D721Med (cell line): ENCODE data around the gene RALGAPA2.

ENCODE experiments used
- DNase-seq: peaks from one replicate; pipeline ENCODE4 v3.0.0; 2011; ENCODE audit warnings: low spot score; ENCODE audit not compliant: insufficient read length
- FAIRE-seq: peaks from 2 replicates; lab custom pipeline; 2011; peaks lifted over from hg19 to GRCh38; lab: Jason Lieb, UNC
- TF ChIP-seq, protein P1 (sequence below): IDR thresholded peaks from 2 replicates; pipeline ENCODE4 v1.5.1; 2012; ENCODE audit warnings: mild to moderate bottlenecking, control low read depth; ENCODE audit not compliant: insufficient read depth; ENCODE audit errors: missing control alignments

Gene RALGAPA2

GRCh38 chr20:20747298-20747697 is 34.9 kb upstream of the RALGAPA2 start:
- TF ChIP-seq, protein P1, sequence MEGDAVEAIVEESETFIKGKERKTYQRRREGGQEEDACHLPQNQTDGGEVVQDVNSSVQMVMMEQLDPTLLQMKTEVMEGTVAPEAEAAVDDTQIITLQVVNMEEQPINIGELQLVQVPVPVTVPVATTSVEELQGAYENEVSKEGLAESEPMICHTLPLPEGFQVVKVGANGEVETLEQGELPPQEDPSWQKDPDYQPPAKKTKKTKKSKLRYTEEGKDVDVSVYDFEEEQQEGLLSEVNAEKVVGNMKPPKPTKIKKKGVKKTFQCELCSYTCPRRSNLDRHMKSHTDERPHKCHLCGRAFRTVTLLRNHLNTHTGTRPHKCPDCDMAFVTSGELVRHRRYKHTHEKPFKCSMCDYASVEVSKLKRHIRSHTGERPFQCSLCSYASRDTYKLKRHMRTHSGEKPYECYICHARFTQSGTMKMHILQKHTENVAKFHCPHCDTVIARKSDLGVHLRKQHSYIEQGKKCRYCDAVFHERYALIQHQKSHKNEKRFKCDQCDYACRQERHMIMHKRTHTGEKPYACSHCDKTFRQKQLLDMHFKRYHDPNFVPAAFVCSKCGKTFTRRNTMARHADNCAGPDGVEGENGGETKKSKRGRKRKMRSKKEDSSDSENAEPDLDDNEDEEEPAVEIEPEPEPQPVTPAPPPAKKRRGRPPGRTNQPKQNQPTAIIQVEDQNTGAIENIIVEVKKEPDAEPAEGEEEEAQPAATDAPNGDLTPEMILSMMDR = no peak
- no peak for DNase-seq
- FAIRE-seq = no peak

DNA sequence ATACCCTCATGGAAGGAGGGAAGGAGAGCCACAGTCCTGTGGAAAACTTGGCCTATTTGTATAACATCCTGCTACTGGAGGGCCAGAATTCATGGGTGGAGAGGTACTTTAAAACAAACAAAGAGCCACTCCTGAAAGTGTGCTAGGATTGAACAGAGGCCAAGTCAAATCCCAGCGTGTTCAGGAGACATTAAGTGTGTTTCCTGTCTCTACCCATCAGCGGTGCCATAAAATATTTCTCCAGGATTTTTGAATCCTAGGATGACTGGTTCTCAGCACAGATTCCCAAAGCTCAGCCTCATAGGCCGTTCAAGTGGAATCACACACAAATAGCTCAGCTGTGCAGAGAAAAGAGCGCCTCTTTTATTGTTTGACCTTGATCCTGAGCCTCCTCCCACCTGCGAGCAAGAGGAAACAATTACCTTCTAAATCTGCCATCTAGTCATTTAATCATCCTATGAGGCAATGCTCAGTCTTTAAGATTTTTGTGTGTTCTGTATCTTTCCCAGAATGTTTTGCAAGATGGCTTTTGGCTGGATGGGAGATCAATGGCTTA is 31.8 kb upstream of the RALGAPA2 start:
- TF ChIP-seq, protein P1 = no peak
- FAIRE-seq = no peak

DNA sequence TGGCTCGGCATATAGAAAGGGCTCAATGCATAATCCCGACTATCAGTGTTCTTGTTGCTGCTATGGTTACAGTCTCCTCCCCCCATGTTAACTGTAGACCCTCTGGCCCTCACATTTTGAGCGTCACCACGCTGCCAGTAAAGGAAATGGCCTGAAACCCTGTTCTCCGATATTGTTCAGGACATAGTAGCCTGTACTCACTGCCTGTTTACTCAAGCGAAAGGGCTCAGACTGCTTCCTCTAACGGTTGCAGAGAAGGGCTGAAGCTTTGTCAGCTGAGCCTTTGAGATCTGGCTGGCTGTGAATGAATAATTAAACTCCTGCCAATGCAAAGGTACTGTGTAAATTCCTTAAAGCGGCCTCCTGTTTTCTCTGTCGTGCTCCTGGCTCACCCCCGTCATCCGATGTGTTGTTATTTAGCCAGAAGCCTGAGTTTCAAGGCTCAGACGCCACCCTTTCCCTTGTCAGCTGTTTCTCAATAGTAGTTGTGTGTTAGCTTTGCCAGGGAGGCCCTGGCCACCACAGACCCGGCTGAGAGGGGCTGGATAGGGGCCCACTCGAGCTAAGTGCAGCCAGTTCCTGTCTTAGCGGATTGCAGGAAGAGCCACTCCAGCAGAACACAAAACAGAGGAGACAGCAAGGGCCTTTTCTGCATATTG is 31.2 kb upstream of the RALGAPA2 start:
- DNase-seq = no peak
- FAIRE-seq = no peak
- TF ChIP-seq, protein P1 = no peak

More for the DNA sequence above, 31.8 kb upstream of the RALGAPA2 start:
- DNase-seq = no peak

DNA sequence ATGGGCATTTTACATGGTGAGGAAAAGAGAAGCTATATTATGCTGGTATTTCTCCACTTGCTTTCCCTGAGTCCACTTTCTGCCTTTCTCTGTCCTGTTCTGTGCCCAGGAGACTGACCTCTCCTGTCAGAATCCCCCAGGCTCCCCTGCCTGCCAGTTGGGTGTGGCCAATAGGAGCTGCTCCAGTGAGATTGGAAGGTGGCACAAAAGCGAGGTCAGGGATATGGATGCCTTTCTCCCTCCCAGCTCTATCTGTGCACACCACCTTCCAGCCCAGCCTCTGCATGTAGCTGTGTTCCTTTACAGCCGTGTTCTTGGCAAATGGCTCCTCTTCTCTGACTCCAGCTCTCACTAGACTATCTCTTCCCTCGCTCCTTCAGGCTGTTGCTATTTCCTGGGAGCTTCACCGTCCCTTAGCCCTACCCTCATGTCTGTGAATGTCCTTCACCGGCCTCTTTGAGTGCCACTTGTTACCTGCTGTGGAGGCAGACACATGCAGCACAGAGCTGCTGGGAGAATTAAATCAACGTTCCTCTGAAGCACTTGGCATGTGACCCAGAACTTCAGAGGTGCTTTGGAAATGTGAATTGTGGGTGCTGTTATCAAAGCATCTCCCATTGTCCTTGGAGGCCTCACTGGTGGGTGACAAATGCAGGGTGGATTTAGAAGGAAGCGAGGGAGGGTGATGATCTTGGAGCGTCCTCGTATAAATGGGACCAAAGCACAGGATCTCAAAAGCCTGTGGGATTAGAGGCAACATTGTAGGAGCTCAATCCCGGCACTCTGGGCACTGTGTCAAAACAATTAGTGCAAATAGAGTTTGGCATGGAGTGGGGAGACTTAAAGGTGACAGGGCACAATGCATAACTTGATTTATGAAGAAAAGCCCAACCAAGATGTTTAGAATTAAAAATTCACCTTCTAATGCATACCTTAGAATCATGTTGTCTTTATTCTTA is 28.9 kb upstream of the RALGAPA2 start:
- DNase-seq (no peak), FAIRE-seq (no peak)
- TF ChIP-seq, protein P1 = no peak

- FAIRE-seq = no peak
- no peak for DNase-seq
- TF ChIP-seq, protein P1 = no peak
These were observed 28.1 kb upstream of the RALGAPA2 start for GRCh38 chr20:20740541-20740940.

DNA sequence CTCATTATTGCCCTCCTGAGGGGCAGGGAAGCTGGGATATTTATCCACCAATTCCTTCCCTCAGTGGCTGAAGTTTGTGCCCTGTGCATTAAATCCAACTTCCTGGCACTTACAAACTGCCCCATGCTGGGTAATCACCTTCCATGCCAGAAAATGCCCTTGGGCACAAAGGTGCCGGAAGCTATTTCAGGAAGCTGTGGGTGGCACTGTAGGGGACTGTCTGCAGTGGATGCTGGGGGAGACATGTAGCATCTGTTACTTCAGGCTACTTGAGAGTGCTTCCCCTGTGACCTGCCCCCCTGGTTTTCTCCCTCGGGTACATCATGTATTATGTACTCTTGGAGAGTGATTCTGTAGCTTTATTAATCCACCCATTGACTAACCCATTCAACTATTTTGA is 24.7 kb upstream of the RALGAPA2 start:
- FAIRE-seq (no peak), DNase-seq (no peak)
- TF ChIP-seq, protein P1 = no peak
